Suprapubic skin (tissue), 4 donors: ENCODE data around the gene ZNF575.

Source experiments
- EP300 ChIP-seq: sonication (generic); formaldehyde crosslinking; IDR thresholded peaks from one replicate; pipeline ENCODE4 v1.6.1; 2017; ENCODE audit warnings: antibody characterized with exemption
- POLR2A ChIP-seq, 2 donors: fragments of 450-650 bp; IDR thresholded peaks; one replicate each; pipeline ENCODE4 v1.6.1; 2017; ENCODE audit warnings: antibody characterized with exemption in 2 of 2, mild to moderate bottlenecking in 2 of 2, moderate library complexity in 2 of 2
- POLR2AphosphoS5 ChIP-seq, 3 donors: sonication (generic); formaldehyde crosslinking; IDR thresholded peaks; one replicate each; pipeline ENCODE4 v1.6.1; 2017; ENCODE audit warnings: antibody characterized with exemption in 3 of 3
- TF ChIP-seq, protein P1 (sequence below), 2 donors: fragments of 200-600 bp in 1 of 2; fragments of 450-650 bp in 1 of 2; sonication (generic) in 1 of 2; IDR thresholded peaks; one replicate each; pipeline ENCODE4 v1.5.1; 2016 to 2019; ENCODE audit warnings: antibody characterized with exemption in 2 of 2, mild to moderate bottlenecking in 1 of 2, moderate library complexity in 1 of 2

DNA sequence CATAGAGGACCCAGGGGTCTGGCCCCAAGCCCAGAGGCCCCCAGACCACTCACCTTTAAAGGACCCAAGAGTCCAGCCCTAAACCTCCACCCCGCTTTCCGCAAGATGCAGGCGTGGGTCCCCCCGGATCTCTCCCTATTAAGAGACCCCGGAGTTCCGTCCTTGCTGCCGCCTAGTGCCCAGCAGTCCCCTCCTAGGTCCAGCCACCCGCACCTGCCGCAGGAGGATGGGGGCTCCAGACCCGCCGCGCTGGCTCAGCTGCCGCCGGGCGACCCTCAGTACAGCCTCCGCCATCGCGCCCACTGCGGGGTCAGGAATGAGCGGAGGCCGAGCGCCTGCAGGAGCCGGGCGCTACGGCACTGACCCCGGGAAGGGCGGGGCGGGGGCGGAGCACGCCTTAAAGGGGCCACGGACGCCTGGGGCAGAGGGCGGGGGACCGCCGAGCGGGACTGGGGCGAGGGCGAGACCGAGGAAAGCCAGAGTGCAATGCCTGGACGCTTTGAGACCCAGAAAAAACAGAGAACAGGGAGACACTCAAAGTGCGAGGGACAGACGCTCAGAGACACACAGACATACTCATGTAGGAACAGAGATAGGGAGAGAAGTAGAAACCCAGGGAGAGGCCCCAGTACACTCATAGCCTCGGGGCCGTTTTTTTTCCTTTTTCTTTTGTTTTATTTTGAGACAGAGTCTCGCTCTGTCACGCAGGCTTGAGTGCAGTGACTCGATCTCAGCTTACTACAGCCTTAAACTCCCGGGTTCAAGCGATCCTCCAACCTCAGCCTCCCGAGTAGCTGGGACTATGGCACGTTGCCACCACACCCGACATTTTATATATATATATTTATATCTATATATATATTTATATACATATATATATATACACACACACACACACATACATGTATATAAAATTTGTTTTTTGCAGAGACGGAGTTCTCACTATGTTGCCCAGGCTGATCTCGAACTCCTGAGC is 5.8 kb upstream of the ZNF575 start, which contains the start of gene ETHE1:
- TF ChIP-seq POLR2AphosphoS5 (IDR thresholded peaks at IDR 0.05): peak in 1 of 3 donors; percentile 53
- TF ChIP-seq, protein P1, sequence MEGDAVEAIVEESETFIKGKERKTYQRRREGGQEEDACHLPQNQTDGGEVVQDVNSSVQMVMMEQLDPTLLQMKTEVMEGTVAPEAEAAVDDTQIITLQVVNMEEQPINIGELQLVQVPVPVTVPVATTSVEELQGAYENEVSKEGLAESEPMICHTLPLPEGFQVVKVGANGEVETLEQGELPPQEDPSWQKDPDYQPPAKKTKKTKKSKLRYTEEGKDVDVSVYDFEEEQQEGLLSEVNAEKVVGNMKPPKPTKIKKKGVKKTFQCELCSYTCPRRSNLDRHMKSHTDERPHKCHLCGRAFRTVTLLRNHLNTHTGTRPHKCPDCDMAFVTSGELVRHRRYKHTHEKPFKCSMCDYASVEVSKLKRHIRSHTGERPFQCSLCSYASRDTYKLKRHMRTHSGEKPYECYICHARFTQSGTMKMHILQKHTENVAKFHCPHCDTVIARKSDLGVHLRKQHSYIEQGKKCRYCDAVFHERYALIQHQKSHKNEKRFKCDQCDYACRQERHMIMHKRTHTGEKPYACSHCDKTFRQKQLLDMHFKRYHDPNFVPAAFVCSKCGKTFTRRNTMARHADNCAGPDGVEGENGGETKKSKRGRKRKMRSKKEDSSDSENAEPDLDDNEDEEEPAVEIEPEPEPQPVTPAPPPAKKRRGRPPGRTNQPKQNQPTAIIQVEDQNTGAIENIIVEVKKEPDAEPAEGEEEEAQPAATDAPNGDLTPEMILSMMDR (IDR thresholded peaks at IDR 0.05): no peak
- TF ChIP-seq EP300: no peak
- peak; percentile 33 to 53 for TF ChIP-seq POLR2A (IDR thresholded peaks at IDR 0.05)
